GM18907 (cell line): ENCODE results near the gene ERC2.

Experiments used
- ATAC-seq: cut with Tn5 transposase; IDR thresholded peaks from one replicate; pipeline ENCODE4 v1.9.1; 2021; ENCODE audit warnings: mild to moderate bottlenecking, moderate library complexity; ENCODE audit not compliant: unreplicated experiment

The ERC2 gene

GRCh38 chr3:55474213-55474632 lies 994.0 kb downstream of the ERC2 start:
- no peak for ATAC-seq

- ATAC-seq = no peak
These were observed 994.5 kb downstream of the ERC2 start for GRCh38 chr3:55473788-55474187.

DNA sequence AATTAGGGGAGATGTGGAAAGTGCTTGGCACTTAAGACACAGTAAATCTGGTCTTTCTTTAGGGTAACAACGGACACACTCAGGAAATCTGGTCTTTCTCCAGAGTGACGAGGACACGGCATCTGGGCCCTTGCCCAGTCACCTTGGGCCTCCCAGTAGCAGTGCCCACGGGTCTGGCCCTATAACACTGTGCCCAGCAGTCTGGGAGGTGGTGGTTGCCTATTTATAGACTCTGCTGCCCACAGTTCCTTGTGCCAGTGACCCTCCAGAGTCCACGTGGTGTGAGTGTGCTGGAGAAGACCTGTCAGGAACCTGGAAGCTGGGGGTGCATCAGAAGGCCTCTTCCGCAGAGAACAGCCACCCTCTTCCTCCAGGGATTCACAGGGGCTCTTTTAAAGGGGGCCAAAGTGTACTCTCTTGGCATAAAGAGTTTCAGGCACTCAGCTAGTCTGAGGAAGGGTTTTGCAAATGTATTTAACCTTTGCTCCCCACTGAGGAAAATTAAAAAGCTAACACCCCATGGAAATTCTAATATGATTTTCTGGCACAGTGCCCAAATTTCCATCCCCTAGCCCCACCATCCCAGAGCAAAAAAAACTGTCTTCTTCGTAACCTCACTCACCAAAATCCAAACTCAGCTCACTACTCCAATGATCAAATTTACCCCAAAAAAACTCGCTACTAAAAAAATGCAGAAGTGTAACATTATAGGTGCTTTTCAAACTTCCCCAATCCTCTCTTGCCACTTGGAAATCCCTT lies 996.6 kb downstream of the ERC2 start:
- no peak for ATAC-seq

DNA sequence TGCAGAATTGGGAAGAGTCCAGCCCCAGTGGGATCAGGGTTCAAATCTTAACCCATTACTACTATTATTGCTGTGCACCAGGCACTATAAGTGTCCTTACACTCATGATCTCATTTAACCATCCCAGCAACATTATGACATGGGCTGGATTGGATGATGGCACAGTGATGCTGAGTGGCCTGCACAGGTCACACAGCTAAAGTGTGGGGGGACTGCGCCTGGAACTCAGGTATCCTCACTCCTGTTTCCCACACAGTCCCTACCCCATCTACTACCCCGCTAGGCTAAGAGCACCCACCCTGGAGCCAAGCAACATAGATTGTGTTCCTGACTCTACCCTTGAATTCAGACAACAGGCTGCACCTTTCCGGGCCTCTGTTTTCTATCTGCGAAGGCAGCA lies 997.2 kb downstream of the ERC2 start:
- ATAC-seq = no peak

GRCh38 chr3:55469957-55470526 lies 998.2 kb downstream of the ERC2 start:
- no peak for ATAC-seq

GRCh38 chr3:55468251-55468650 lies 1000.0 kb downstream of the ERC2 start:
- ATAC-seq = no peak

DNA sequence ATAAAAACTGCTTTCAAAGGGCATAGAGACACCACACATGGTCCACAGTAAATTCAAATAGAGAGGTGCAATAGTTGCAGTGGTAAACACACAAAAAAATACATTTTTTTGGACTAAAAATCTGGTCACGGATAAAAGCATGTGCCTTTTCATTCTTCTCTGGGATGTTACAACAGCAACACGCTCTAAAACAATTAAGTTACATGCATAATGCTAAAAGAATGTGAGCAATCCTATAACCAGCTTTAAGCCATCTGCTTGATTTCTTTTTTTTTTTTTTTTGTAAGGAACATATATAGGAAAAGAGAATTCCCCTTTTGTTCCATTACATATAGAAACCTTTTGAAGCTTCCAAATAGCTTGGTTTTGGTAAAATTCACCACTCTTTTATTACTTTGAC lies 1001.2 kb downstream of the ERC2 start:
- ATAC-seq = no peak

DNA sequence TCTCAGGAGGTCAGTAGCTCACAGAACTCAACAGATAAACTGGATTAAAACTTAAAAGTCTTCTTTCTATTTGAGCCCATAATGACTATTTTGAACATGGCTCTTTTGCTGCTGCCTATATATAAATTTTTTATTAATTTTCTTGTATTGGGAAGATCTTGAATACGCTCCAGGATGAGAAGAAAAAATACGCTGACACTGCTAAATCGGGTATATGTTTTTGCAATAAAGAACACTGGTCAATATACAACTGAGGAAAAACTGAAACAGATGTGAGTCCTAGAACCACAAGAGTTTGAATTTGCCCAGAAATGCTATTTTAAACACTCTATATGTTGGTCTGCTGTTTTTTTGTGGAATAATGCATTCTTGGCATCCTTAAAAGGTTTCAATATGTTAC lies 1001.7 kb downstream of the ERC2 start:
- ATAC-seq = no peak

DNA sequence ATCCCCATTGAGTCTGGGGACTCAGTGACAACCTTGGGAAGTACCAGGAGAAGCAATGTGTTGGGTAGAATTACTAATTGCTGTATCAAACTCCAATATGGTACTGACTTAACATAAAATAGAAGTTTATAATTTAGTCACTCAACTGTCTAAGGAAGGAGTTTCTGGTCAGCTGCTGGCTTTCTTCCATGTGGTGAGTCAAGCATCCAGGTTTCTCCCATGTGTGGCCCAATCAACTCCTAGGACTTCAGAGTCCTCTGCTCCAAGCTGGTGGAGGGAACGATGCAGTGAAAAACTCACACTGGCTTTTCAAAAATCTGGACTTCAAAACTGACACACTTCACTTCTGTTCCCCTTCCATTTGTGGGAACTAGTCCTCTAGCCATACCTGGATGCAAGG lies 1006.4 kb downstream of the ERC2 start:
- ATAC-seq = no peak

- ATAC-seq = no peak
These were observed 1008.4 kb downstream of the ERC2 start for GRCh38 chr3:55459838-55460237.
